OCI-LY3 (cell line): ENCODE measurements around the gene SLC41A3.

Experiments used
- H2AFZ ChIP-seq: fragments of 200-600, 300-600 bp; shearing (Covaris generic); 2 replicates; pipeline ENCODE4 v1.6.0; 2014; ENCODE audit warnings: antibody characterized with exemption, low read depth, low read length
- H3K27ac ChIP-seq: fragments of 200-600, 300-600 bp; sonication (generic); 2 replicates; pipeline ENCODE4 v1.5.1; 2014; ENCODE audit warnings: mild to moderate bottlenecking, low read length, moderate library complexity, mixed read lengths
- H3K27me3 ChIP-seq: fragments of 200-600, 300-600 bp; sonication (generic); 2 replicates; pipeline ENCODE4 v1.6.1; 2014; ENCODE audit warnings: low read depth, low read length, mixed read lengths
- H3K36me3 ChIP-seq: fragments of 200-600, 300-600 bp; sonication (generic); replicated peaks from 2 replicates; pipeline ENCODE3; 2014; ENCODE audit warnings: low read depth, low read length, mixed read lengths
- H3K4me1 ChIP-seq: fragments of 300-600, 200-600 bp; sonication (generic); 2 replicates; pipeline ENCODE4 v1.6.1; 2014; ENCODE audit warnings: low read length, mixed read lengths
- H3K4me2 ChIP-seq: fragments of 200-600, 300-600 bp; sonication (generic); 2 replicates; pipeline ENCODE4 v1.6.1; 2014; ENCODE audit warnings: low read length, mixed read lengths
- H3K4me3 ChIP-seq: fragments of 300-600, 200-600 bp; sonication (generic); 2 replicates; pipeline ENCODE4 v1.5.1; 2014; ENCODE audit warnings: antibody characterized with exemption, mild to moderate bottlenecking, low read length, moderate library complexity
- H3K79me2 ChIP-seq: fragments of 300-600, 200-600 bp; shearing (Covaris generic); 2 replicates; pipeline ENCODE4 v1.6.1; 2014; ENCODE audit warnings: mild to moderate bottlenecking, low read length, mixed read lengths
- H3K9ac ChIP-seq: fragments of 300-600, 200-600 bp; shearing (Covaris generic); 2 replicates; pipeline ENCODE4 v1.6.0; 2014; ENCODE audit warnings: mild to moderate bottlenecking, low read length, moderate library complexity
- H3K9me3 ChIP-seq: fragments of 200-600, 300-600 bp; shearing (Covaris generic); 2 replicates; pipeline ENCODE4 v1.6.1; 2014; ENCODE audit warnings: low read length, mixed read lengths; ENCODE audit not compliant: insufficient read depth
- H4K20me1 ChIP-seq: fragments of 200-600, 300-600 bp; sonication (generic); 2 replicates; pipeline ENCODE4 v1.6.1; 2016; ENCODE audit warnings: low read length, mixed read lengths; ENCODE audit not compliant: insufficient read depth
- EZH2phosphoT487 ChIP-seq: fragments of 200-600 bp; shearing (Covaris generic); IDR thresholded peaks from 2 replicates; pipeline ENCODE4 v1.6.1; 2018; ENCODE audit warnings: antibody characterized with exemption, mixed run types, low read depth
- TF ChIP-seq, protein P1 (sequence below): fragments of 200-600, 300-600 bp; sonication (generic); IDR thresholded peaks from 2 replicates; pipeline ENCODE4 v1.5.1; 2014; ENCODE audit warnings: antibody characterized with exemption, low read length, low read depth

The SLC41A3 gene

DNA sequence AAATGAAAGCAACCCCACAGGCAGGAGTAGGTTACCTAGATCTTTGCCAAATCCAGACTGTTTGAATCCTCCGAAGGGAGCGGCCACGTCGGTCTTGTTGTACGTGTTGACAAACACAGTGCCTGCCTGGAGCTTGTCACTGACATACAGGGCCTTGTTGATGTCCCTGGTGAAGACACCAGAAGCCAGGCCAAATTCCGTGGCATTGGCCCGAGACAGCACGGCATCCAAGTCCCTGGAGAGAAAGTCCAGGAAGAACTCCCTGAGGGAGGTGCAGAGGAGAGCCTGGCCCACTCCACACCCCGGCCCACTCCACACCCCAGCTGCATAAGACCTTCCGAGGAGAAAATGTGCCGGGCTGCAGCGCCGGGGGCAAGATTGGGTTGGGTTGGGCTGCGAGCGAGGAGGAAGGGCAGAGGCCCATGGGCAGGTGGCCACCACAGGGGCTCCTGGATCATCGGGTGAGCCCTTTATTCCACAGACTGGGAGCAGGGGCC, 21.8 kb upstream of the SLC41A3 start:
- H3K4me3 ChIP-seq: no peak overlapping the region
- H3K4me1 ChIP-seq: no peaks in the 10 kb centered on the region; the same call in 1 of the 2 replicates
- no peaks in the 10 kb centered on the region for H3K27me3 ChIP-seq
- H3K9me3 ChIP-seq: no peaks in the 10 kb centered on the region
- H3K9ac ChIP-seq: no peak overlapping the region
- TF ChIP-seq, protein P1, sequence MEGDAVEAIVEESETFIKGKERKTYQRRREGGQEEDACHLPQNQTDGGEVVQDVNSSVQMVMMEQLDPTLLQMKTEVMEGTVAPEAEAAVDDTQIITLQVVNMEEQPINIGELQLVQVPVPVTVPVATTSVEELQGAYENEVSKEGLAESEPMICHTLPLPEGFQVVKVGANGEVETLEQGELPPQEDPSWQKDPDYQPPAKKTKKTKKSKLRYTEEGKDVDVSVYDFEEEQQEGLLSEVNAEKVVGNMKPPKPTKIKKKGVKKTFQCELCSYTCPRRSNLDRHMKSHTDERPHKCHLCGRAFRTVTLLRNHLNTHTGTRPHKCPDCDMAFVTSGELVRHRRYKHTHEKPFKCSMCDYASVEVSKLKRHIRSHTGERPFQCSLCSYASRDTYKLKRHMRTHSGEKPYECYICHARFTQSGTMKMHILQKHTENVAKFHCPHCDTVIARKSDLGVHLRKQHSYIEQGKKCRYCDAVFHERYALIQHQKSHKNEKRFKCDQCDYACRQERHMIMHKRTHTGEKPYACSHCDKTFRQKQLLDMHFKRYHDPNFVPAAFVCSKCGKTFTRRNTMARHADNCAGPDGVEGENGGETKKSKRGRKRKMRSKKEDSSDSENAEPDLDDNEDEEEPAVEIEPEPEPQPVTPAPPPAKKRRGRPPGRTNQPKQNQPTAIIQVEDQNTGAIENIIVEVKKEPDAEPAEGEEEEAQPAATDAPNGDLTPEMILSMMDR: no peak
- no peaks in the 10 kb centered on the region for H4K20me1 ChIP-seq
- H2AFZ ChIP-seq: no peak overlapping the region
- no peaks in the 10 kb centered on the region for H3K36me3 ChIP-seq
- H3K79me2 ChIP-seq: no peaks in the 10 kb centered on the region
- H3K4me2 ChIP-seq: no peak overlapping the region
- H3K27ac ChIP-seq: no peak overlapping the region

DNA sequence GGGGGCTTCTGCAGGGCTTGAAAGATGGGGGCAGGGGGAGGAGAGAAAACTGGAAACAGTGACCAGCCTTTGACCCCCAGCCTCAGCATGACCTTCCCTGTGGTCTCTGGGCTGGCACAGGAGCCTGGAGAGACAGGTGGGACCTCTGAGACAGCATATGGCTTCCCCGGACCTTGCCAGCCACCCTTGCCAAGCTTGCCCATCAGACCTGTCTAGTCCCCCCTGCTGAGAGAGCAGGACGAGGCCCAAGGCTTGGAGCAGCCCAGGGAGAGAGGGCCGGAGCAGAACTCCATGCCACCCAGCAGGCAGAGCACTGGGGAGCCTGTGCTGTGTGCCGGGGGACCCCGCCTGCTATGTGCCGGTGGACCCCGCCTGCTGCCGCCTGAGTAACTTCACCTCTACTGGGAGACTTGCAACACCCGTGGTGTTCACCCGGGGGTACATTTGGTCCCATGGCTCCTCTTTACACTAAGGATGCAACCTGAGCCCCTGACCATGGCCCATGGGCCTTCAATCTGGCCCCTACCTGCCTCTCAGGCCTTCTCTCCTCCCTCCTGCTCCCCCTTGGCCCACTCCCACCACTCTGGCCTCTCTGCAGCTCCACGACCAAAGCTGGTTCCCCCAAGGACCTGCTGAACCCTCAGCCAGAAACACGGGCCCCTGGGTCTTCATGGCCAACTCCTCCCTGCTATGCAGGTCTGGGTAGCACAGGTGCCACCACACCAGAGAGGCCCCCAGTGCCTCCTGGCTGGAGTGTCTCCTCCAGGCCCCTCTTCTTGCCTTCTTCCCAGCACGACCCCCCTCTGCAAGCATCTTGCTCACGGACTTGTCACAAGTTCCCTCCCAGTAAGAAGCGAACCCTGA, 21.1 kb upstream of the SLC41A3 start:
- no peak overlapping the region for H3K27ac ChIP-seq
- no peak overlapping the region for H3K4me3 ChIP-seq
- no peak overlapping the region for H3K9ac ChIP-seq
- no peaks in the 10 kb centered on the region for H4K20me1 ChIP-seq
- H3K9me3 ChIP-seq: no peaks in the 10 kb centered on the region
- H3K79me2 ChIP-seq: no peaks in the 10 kb centered on the region
- H3K36me3 ChIP-seq: no peaks in the 10 kb centered on the region
- H2AFZ ChIP-seq: no peak overlapping the region
- TF ChIP-seq, protein P1: no peak
- TF ChIP-seq EZH2phosphoT487: no peak
- peaks cover 5% of the 10 kb centered on the region for H3K4me1 ChIP-seq
- no peak overlapping the region for H3K4me2 ChIP-seq
- no peaks in the 10 kb centered on the region for H3K27me3 ChIP-seq

DNA sequence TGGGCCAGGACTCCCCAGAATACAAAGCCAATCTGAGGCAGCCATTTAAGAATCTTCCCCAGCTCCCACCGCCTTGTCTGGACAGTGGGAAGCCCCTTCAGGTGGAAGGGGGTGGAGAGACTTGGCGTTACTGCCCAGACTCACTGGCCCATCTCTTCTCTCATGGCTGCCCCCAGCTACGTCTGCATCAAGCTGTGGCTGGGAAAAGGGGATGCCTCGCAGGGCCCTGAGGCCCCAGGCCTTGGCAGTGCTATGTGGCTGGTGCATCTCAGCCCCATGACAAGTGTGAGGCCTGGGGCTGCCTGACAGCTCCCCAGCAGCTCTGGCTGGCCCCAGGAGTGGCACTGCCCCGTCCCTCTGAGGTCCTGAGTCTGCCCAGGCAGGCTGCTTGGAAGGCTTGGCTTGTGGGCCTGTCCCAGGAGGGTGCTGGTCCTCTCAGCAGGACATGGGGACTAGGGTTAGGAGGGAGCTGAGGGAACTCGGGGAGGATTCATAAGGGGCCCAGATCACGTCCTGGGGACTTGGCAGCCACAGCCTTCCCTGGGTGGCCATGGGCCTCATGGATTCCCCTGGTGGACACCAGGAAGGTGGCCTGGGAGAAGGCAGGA, 20.2 kb upstream of the SLC41A3 start:
- no peaks in the 10 kb centered on the region for H3K79me2 ChIP-seq
- no peaks in the 10 kb centered on the region for H3K9me3 ChIP-seq
- H4K20me1 ChIP-seq: no peaks in the 10 kb centered on the region
- H3K27me3 ChIP-seq: no peaks in the 10 kb centered on the region
- no peak overlapping the region for H2AFZ ChIP-seq
- no peaks in the 10 kb centered on the region for H3K36me3 ChIP-seq
- no peak overlapping the region for H3K4me2 ChIP-seq
- TF ChIP-seq EZH2phosphoT487: no peak
- TF ChIP-seq, protein P1: no peak
- peaks cover 5% of the 10 kb centered on the region for H3K4me1 ChIP-seq
- H3K27ac ChIP-seq: no peak overlapping the region
- no peak overlapping the region for H3K4me3 ChIP-seq
- H3K9ac ChIP-seq: no peak overlapping the region
